ENCODE measurements around the gene SESTD1. TPM values are rescaled to one million over a fixed set of nuclear protein-coding genes. Genes with fewer than 3 reads are reported as not detected.
"Not testable (repeated sequence)": the region's sequence is repeated elsewhere in the genome, so short reads cannot be mapped to it uniquely, and the experiment has no call there.

Gene SESTD1
- total RNA-seq, 1 experiment from 2014 or later, result 10.7 TPM

GRCh38 chr2:179266271-179266670 is 1.6 kb upstream of the SESTD1 start:
- DNase-seq (ENCODE audit: low spot score), result no peak

- no peak for DNase-seq (ENCODE audit: low spot score)
These were observed 464 bp upstream of the SESTD1 start for GRCh38 chr2:179265082-179265510.

GRCh38 chr2:179263446-179264367 is 925 bp downstream of the SESTD1 start:
- no peak for DNase-seq (ENCODE audit: low spot score)

GRCh38 chr2:179263015-179263414 is 1.6 kb downstream of the SESTD1 start:
- DNase-seq (ENCODE audit: low spot score), result no peak

GRCh38 chr2:179262077-179262660 is 2.5 kb downstream of the SESTD1 start:
- no peak for DNase-seq (ENCODE audit: low spot score)

GRCh38 chr2:179261151-179261825 is 3.3 kb downstream of the SESTD1 start:
- DNase-seq (ENCODE audit: low spot score), result no peak

GRCh38 chr2:179260224-179260623 is 4.4 kb downstream of the SESTD1 start:
- DNase-seq (ENCODE audit: low spot score), result no peak

- DNase-seq (ENCODE audit: low spot score), result no peak
These were observed 9.5 kb downstream of the SESTD1 start for GRCh38 chr2:179255129-179255528.

GRCh38 chr2:179253226-179253625 is 11.4 kb downstream of the SESTD1 start:
- no peak for DNase-seq (ENCODE audit: low spot score)

GRCh38 chr2:179252423-179252822 is 12.2 kb downstream of the SESTD1 start:
- DNase-seq (ENCODE audit: low spot score), result no peak

GRCh38 chr2:179251870-179252269 is 12.8 kb downstream of the SESTD1 start:
- DNase-seq (ENCODE audit: low spot score), result no peak

- DNase-seq (ENCODE audit: low spot score), result no peak
These were observed 13.7 kb downstream of the SESTD1 start for GRCh38 chr2:179250848-179251504.

- no peak for DNase-seq (ENCODE audit: low spot score)
These were observed 14.5 kb downstream of the SESTD1 start for GRCh38 chr2:179250095-179250494.

GRCh38 chr2:179248024-179248348 is 16.6 kb downstream of the SESTD1 start:
- DNase-seq (ENCODE audit: low spot score), result no peak

GRCh38 chr2:179247318-179248023 is 17.2 kb downstream of the SESTD1 start:
- DNase-seq (ENCODE audit: low spot score), result no peak

GRCh38 chr2:179245843-179246242 is 18.8 kb downstream of the SESTD1 start:
- not testable (repeated sequence) for DNase-seq (ENCODE audit: low spot score)

- no peak for DNase-seq (ENCODE audit: low spot score)
These were observed 21.6 kb downstream of the SESTD1 start for GRCh38 chr2:179243046-179243445.

- DNase-seq (ENCODE audit: low spot score), result no peak
These were observed 23.9 kb downstream of the SESTD1 start for GRCh38 chr2:179240481-179241451.

- no peak for DNase-seq (ENCODE audit: low spot score)
These were observed 24.8 kb downstream of the SESTD1 start for GRCh38 chr2:179239838-179240237.

GRCh38 chr2:179239195-179239594 is 25.4 kb downstream of the SESTD1 start:
- peak; percentile 41 for DNase-seq (ENCODE audit: low spot score)

All from H4 (cell line).